Suprapubic skin (tissue), 3 donors: ENCODE data around the gene RUSC2.

ENCODE experiments used
- CTCF ChIP-seq, 2 donors: fragments of 200-600 bp in 1 of 2; fragments of 450-650 bp in 1 of 2; sonication (generic) in 1 of 2; IDR thresholded peaks; one replicate each; pipeline ENCODE4 v1.5.1; 2016 to 2019; ENCODE audit warnings: antibody characterized with exemption in 2 of 2, mild to moderate bottlenecking in 1 of 2, moderate library complexity in 1 of 2
- POLR2AphosphoS5 ChIP-seq, 3 donors: sonication (generic); formaldehyde crosslinking; IDR thresholded peaks; one replicate each; pipeline ENCODE4 v1.6.1; 2017; ENCODE audit warnings: antibody characterized with exemption in 3 of 3

DNA sequence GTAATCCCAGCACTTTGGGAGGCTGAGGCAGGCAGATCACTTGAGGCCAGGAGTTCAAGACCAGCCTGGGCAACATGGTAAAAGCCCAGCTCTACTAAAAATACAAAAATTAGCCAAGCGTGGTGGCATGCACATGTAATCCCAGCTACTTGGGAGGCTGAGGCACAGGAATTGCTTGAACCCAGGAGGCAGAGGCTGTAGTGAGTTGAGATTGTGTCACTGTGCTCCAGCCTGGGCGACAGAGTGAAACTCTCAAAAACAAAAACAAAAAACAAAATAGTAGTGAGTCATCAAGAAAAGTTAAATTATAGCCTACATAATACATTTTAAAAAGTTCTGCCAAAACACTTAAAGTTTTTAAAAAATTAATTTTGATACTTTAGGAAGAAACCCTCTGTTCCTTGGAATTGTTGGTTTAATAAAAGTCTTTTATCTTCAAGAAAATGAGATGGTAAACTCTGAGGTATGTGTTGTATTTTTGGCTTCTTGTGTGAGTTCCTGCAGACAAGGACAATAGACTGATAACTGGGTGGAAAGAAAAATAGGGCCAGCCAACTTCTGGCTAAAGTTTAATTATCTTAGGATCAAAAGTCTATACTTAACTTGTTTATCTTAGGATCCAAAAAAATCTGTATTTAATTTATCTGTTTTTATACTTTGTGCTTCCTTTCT is 9.3 kb downstream of the RUSC2 start:
- TF ChIP-seq CTCF (IDR thresholded peaks at IDR 0.05) (no peak), POLR2AphosphoS5 (IDR thresholded peaks at IDR 0.05) (no peak)
